Measurements from ENCODE around the gene TAS2R41.

TAS2R41 gene

GRCh38 chr7:143492043-143492471, 14.4 kb downstream of the TAS2R41 start:
- Mint-ChIP-seq H3K9me3 (no peaks in the 10 kb centered on the region), H3K4me3 (no peak overlapping the region), H3K4me1 (no peaks in the 10 kb centered on the region), H3K36me3 (ENCODE audit: low read depth) (no peaks in the 10 kb centered on the region), H3K27me3 (ENCODE audit: low read depth) (peaks cover 4% of the 10 kb centered on the region), H3K27ac (no peak overlapping the region)
- no peak for TF ChIP-seq CTCF (IDR thresholded peaks at IDR 0.05; ENCODE audit: unreplicated experiment in 3 of 3)

- Mint-ChIP-seq H3K27me3 (ENCODE audit: low read depth) (peaks cover 4% of the 10 kb centered on the region), H3K36me3 (ENCODE audit: low read depth) (no peaks in the 10 kb centered on the region), H3K4me3 (no peak overlapping the region)
Observed at GRCh38 chr7:143492799-143493739, 15.4 kb downstream of the TAS2R41 start.

GRCh38 chr7:143493751-143494150, 16.1 kb downstream of the TAS2R41 start:
- TF ChIP-seq CTCF (IDR thresholded peaks at IDR 0.05; ENCODE audit: unreplicated experiment in 3 of 3): no peak
- Mint-ChIP-seq H3K9me3 (no peaks in the 10 kb centered on the region), H3K27me3 (ENCODE audit: low read depth) (peaks cover 4% of the 10 kb centered on the region), H3K36me3 (ENCODE audit: low read depth) (no peaks in the 10 kb centered on the region), H3K4me3 (no peak overlapping the region), H3K4me1 (no peaks in the 10 kb centered on the region), H3K27ac (no peak overlapping the region)

More at GRCh38 chr7:143492799-143493739, 15.4 kb downstream of the TAS2R41 start:
- no peaks in the 10 kb centered on the region for H3K9me3 Mint-ChIP-seq
- H3K4me1 Mint-ChIP-seq: no peaks in the 10 kb centered on the region
- no peak for TF ChIP-seq CTCF (IDR thresholded peaks at IDR 0.05; ENCODE audit: unreplicated experiment in 3 of 3)
- no peak overlapping the region for H3K27ac Mint-ChIP-seq

GRCh38 chr7:143494622-143495021, 16.9 kb downstream of the TAS2R41 start:
- H3K36me3 Mint-ChIP-seq (ENCODE audit: low read depth): no peaks in the 10 kb centered on the region
- no peaks in the 10 kb centered on the region for H3K4me1 Mint-ChIP-seq
- TF ChIP-seq CTCF (IDR thresholded peaks at IDR 0.05; ENCODE audit: unreplicated experiment in 3 of 3): no peak
- peaks cover 4% of the 10 kb centered on the region for H3K27me3 Mint-ChIP-seq (ENCODE audit: low read depth)
- H3K9me3 Mint-ChIP-seq: no peaks in the 10 kb centered on the region
- H3K4me3 Mint-ChIP-seq: no peak overlapping the region
- no peak overlapping the region for H3K27ac Mint-ChIP-seq

- H3K4me3 Mint-ChIP-seq: no peak overlapping the region
- H3K4me1 Mint-ChIP-seq: no peaks in the 10 kb centered on the region
- TF ChIP-seq CTCF (IDR thresholded peaks at IDR 0.05; ENCODE audit: unreplicated experiment in 3 of 3): no peak
- no peak overlapping the region for H3K27ac Mint-ChIP-seq
- H3K36me3 Mint-ChIP-seq (ENCODE audit: low read depth): no peaks in the 10 kb centered on the region
- peaks cover 2% of the 10 kb centered on the region for H3K27me3 Mint-ChIP-seq (ENCODE audit: low read depth)
- no peaks in the 10 kb centered on the region for H3K9me3 Mint-ChIP-seq
Observed at GRCh38 chr7:143495851-143496250, 18.2 kb downstream of the TAS2R41 start.

- H3K27ac Mint-ChIP-seq: no peak overlapping the region
- no peak for TF ChIP-seq CTCF (IDR thresholded peaks at IDR 0.05; ENCODE audit: unreplicated experiment in 3 of 3)
- H3K36me3 Mint-ChIP-seq (ENCODE audit: low read depth): no peaks in the 10 kb centered on the region
- H3K27me3 Mint-ChIP-seq (ENCODE audit: low read depth): no peaks in the 10 kb centered on the region
- H3K4me1 Mint-ChIP-seq: no peaks in the 10 kb centered on the region
- H3K4me3 Mint-ChIP-seq: no peak overlapping the region
- no peaks in the 10 kb centered on the region for H3K9me3 Mint-ChIP-seq
Observed at GRCh38 chr7:143496263-143496662, 18.6 kb downstream of the TAS2R41 start.

Data from nephron (organoid).